Ramos (cell line): ENCODE data around the gene TRIP6.

ENCODE experiments used
- in situ Hi-C: fragments of 300-500 bp; cut with MboI; formaldehyde crosslinking; loops from one replicate; pipeline ENCODE4 v1.14.3; 2022; ENCODE audit warnings: low sequenced_read_pairs; ENCODE audit not compliant: unreplicated experiment

Gene TRIP6

DNA sequence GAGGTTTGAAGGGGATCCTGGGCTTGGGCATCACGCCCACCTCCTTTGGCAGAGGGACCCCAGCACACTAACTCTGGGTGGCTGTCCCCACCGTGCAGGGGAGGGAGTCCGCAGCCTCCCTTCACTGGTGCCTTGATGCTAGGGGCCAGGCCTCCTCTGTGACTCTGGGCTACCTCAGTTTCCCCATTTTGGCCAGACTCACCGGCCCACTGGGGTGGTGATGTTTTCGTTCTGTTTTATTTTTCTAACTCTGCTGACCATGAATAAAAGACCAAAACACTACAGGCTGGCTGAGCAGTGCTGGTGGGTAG, 503 bp upstream of the TRIP6 start:
- in situ Hi-C loops = loop anchor here (25.0 kb wide), 1 partner anchor 1596 kb away; the partner anchor contains the start of genes ALKBH4 and LRWD1

DNA sequence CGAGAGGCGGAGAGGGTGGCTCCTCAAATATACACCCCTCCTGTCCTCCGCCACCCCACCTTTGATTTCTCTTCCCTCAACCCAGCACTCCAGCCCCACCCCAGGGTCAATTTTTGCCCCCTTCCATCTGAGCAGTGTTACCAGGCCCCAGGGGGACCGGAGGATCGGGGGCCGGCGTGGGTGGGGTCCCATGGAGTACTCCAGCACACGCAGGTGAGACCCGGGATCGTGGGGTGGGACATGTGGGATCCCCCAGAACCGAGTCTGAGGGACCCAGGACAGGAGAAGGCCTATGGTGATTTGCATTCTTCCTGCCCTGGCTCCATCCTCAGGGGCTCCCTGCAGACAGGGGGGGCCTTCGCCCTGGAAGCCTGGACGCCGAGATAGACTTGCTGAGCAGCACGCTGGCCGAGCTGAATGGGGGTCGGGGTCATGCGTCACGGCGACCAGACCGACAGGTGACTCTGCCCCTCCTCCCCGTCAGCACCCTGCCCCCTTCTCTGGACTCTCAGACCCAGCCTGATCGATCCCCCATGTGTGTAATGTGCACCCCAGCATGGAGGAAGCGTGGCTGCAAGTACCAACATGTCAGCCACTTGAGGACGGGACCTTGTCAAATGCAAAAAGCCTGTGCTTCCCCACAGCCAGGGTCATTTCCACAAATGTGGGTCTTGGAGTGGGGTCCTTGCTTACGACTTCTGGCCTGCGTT, 744 bp downstream of the TRIP6 start:
- in situ Hi-C loops = loop anchor here (25.0 kb wide), 1 partner anchor 1594 kb away; the partner anchor contains the start of genes ALKBH4 and LRWD1

DNA sequence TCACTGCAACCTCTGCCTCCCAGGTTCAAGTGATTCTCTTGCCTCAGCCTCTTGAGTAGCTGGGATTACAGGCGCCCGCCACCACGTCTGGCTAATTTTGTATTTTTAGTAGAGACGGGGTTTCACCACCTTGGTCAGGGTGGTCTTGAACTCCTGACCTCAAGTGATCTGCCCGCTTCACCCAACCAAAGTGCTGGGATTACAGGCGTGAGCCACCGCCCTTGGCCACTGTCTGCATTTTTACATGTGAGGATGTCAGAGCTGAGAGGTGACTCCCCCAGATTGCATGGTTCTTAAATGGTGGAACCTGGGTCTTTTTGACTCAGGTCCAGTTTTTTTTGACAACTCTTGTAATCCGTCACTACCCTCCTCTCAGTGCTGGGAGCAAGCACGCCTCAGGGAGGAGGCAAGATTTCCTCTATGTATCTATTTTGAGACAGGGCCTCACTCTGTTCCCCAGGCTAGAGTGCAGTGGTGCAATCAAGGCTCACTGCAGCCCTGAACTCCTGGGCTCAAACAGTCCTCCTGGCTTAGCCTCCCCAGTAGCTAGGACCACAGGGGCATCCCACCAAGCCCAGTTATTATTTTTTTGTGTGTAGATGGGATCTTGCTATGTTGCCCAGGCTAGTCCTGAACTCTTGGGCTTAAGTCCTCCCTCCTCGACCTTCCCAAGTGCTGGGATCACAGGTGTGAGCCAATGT, 6.6 kb downstream of the TRIP6 start:
- in situ Hi-C loops = loop anchor here (25.0 kb wide), 1 partner anchor 1589 kb away; the partner anchor contains the start of genes ALKBH4 and LRWD1

DNA sequence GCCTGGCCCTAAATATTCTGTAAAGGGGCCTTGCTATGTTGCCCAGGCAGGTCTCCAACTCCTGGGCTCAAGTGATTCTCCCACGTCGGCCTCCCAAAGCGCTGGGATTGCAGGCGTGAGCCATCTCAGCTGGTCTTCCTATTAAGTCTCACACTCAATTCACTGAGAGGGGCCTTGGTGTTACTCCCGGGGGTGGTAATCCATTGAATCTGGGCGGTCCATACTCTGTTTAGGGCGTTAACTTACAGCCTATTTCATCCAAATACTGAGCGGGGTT, 7.1 kb downstream of the TRIP6 start:
- in situ Hi-C loops = loop anchor here (25.0 kb wide), 1 partner anchor 1588 kb away; the partner anchor contains the start of genes ALKBH4 and LRWD1

DNA sequence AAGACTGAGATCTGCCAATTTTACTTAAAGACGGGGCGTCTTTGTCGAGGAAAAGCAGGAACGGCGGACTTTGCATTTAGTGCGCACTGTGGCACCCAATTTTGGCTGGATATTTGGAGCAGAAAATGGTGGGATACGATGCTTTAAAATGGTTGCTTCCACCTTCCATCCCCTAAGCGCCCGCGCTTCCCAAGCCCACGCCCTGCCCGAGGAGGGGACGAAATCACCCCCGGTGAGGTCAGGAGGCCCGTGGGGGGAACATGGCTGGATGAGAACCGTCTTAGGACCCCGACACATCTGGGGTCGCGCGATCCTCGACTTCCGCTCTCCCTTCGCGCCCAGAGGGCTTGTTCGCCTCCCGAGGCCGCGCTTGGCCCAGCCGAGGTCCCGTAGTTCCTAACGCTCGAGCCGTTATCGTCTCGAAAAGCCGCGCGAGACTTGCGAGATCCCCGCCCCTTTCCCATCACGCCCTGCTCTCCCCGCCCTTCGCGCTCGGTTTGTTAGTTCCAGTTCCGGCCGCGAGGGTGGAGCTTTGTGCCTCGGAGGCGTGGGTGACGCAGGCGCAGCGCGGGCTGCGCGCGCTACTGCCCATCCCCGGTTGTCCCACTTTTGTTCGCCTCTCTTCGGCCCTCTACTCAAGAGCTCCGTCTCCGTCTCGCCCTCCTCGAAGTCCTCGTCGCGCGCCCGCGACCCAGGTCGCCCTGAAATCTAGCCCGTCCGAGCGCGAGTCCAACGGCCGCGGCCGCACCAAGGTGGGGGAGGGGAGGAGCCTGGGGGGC, 7.6 kb downstream of the TRIP6 start, which contains the start of gene SRRT:
Gene SRRT, plus strand, starts transcription at position 527 of the 779 bp plus-strand sequence. CDS start 488 bp downstream, outside the sequence.
- in situ Hi-C loops = loop anchor here (25.0 kb wide), 1 partner anchor 1588 kb away; the partner anchor contains the start of genes ALKBH4 and LRWD1

DNA sequence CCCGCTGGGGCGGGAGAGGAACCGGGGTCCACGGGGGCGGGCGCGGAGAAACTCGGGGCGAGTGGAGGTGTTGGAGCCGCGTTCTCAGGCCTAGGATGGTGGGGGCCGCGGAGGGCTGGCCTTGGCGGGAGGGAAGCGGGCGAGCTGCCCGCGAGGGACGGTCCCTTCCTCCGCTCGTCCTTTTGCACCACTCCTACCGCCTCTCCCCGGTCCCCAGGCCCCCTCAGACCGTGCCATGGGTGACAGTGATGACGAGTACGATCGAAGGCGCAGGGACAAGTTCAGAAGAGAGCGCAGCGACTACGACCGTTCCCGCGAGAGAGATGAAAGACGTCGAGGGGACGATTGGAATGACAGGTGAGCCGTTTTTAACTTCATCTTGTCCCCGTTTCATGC, 8.2 kb downstream of the TRIP6 start:
- in situ Hi-C loops = no loop called here

DNA sequence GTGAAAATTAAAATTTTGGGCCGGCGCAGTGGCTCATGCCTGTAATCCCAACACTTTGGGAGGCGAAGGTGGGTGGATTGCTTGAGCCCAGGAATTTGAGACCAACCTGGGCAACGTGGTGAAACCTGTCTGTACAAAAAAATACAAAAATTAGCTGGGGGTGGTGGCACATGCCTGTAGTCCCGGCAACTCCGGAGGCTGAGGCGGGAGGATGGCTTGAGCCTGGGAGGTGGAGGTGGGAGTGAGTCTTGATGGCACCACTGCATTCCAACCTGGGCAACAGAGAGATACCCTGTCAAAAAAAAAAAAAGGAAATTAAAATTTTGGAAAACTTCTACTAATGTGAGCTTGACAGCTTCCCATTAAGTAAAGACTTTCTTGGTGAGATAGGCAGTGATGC, 10.8 kb downstream of the TRIP6 start:
- in situ Hi-C loops = no loop called here

DNA sequence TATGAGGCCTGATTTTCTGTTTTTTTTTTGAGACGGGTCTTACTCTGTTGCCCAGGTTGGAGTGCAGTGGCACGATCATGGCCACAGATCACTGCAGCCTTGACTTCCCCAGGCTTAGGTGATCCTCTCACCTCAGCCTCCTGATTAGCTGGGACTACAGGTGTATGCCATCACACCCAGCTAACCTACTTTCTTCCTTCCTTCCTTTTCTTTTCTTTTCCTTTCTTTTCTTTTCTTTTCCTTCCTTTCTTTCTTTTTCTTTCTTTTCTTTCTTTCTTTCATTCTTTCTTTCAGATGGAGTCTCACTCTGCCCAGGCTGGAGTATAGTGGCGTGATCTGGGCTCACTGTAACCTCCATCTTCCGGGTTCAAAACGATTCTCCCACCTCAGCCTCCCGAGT, 11.5 kb downstream of the TRIP6 start:
- in situ Hi-C loops = no loop called here

DNA sequence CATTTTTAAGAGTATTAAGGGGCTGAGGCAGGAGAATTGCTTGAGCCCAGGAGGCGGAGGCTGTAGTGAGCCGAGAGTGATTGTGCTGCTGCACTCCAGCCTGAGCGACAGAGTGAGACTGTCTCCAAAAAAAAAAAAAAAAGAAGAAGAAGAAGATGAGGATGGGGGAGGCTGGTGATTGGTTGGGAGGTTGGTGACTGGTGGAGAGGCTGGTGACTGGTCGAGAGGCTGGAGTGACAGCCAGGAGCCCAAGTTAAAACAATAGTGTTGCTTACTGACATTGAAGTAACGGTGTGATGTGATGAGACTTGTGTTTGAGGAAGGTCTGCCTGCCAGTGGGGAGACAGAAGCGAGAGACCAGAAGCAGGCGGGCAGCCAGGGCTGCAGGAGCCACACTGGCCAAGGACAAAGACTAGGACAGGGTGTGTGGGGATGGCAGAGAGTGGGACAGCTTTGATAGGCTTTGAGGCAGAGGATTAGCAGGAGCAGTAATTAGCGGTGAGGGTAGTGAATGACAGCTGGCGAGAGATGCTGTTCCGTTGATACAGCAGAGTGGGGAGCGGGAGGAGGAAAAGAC, 12.6 kb downstream of the TRIP6 start:
- in situ Hi-C loops = no loop called here

DNA sequence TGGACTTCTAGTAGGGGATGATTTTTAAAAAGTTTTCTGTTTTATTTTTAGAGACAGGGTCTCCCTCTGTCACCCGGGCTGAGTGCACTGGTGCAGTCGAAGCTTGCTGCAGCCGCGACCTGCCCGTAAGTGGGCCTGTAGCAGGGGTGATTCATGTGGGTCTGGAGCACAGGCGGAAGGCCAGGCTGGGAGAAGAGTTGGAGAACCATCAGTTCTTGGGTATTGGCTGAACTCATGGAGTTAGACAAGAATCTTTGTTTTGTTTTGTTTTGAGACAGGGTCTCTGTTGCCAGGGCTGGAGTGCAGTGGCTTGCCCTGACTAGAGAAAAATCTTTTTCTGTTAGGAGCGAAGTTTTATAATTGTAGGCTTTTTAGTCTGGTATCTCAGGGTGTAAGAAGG, 13.5 kb downstream of the TRIP6 start:
- in situ Hi-C loops = no loop called here

DNA sequence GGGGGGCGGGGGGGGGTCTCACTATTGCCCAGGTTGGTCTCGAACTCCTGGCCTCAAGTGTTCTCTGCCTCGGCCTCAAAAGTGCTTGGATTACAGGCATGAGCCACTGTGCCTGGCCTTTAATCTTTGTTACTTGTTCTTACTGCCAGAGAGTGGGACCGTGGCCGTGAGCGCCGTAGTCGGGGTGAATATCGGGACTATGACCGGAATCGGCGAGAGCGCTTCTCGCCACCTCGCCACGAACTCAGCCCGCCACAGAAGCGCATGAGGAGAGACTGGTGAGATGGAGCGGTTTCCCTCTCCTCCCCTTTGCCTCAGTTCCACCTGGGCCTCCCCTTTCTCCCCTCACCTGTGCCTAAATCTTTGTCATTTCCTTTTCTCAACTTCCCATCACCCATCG, 13.9 kb downstream of the TRIP6 start:
- in situ Hi-C loops = no loop called here

DNA sequence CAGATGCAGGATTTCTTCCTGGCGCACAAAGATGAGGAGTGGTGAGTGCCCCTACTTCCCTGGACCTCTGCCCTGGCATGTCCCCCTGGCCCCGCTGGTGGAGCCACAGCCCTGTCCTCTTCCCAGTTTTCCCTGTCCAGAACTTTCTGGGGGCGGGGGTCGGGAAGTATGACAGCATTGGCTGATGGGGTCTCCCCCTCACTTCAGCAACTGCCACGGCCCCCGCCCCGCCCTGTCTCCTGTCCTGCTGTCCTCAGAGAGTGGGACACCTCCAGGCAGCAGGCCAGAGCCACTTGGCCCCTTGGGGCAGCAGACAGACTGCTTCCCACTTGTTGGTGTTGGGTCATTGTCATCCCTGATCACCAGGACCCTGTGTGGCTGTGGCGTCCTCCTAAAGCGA, 15.0 kb downstream of the TRIP6 start:
- in situ Hi-C loops = no loop called here

DNA sequence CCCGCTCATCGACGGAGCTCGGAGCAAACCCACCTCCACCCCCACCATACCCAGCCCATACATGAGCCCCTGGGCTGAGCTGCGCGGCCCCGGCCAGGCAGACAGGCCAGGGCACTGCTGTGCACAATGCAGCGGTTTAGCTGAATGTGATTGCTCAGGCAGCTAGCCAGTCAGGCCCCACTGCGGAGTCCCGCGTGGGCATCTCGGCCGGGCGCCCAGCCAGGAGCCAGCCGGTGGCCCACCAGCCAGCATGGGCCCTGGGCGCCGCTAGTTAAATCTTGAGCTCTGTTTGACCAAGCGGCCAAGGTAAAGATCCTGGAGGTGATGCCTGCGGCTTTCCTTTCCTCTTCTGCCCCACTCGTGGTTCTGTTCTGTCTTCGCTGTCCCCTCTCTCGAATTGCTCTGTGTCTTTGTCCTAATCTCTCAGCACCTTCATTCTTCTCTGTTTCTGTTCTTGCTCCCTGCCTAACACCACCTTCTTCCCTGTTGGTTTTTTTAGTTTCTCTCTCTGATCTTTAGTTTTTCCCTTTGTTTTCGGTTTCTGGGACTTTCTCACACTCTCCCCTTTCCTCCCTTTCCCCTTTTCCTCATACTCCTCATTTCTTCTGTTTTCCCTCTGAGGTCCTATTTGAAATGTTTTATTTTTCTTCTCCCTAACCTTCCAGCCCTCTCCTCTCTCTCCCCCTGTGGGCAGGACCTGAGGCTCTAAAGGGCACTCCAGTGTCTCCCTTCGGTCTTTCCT, 15.8 kb downstream of the TRIP6 start:
- in situ Hi-C loops = no loop called here

DNA sequence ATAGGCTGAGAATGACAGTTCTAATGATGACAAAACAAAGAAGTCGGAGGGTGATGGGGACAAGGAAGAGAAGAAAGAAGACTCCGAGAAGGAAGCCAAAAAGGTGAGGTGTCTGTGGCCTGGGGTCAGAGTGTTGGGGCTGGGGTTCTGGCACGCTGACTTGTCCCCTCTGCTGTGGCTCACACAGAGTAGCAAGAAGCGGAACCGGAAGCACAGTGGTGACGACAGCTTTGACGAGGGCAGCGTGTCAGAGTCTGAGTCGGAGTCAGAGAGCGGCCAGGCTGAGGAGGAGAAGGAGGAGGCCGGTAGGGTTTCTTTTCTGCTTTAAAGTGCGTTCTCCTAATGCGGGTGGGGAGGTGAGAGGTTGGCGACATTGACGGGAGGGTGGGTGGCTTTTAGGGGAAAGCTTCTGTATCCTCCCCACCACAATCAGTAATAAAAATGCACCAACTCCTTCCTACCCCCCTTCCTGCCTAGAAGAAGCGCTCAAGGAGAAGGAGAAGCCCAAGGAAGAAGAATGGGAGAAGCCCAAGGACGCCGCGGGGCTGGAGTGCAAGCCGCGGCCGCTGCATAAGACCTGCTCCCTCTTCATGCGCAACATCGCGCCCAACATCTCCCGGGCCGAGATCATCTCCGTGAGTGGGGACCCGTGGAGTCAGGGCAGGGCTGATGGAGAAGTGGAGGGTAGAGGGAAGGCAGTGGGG, 17.7 kb downstream of the TRIP6 start:
- in situ Hi-C loops = no loop called here

DNA sequence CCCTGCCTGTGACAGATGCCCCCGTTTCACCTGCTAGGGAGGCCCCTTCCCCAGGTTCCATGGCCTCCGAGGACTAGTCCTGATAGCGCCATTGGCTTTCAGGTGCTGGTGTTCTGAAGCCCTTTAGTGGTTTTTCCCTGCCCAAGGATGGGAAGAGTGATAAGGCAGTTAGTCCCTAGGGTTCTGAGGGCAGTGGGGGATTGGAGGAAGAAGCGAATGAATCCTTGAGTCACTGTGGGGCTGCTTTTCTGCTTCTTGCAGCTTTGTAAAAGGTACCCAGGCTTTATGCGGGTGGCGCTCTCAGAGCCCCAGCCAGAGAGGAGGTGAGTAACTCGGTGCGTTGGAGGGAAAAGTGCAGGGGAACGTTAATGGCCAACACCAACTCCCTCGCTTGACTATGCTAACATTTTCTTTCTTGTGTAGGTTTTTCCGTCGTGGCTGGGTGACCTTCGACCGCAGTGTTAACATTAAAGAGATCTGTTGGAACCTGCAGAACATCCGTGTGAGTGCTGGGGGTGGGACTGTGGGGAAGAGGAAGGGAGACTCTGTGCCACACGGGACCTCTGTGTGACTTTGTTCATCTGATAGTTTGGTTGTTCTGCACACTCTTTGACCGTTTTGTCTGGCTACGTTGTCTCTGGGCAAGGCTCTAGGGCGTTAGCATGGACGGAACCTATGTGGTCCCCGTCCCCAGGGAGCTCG, 18.4 kb downstream of the TRIP6 start:
- in situ Hi-C loops = no loop called here

DNA sequence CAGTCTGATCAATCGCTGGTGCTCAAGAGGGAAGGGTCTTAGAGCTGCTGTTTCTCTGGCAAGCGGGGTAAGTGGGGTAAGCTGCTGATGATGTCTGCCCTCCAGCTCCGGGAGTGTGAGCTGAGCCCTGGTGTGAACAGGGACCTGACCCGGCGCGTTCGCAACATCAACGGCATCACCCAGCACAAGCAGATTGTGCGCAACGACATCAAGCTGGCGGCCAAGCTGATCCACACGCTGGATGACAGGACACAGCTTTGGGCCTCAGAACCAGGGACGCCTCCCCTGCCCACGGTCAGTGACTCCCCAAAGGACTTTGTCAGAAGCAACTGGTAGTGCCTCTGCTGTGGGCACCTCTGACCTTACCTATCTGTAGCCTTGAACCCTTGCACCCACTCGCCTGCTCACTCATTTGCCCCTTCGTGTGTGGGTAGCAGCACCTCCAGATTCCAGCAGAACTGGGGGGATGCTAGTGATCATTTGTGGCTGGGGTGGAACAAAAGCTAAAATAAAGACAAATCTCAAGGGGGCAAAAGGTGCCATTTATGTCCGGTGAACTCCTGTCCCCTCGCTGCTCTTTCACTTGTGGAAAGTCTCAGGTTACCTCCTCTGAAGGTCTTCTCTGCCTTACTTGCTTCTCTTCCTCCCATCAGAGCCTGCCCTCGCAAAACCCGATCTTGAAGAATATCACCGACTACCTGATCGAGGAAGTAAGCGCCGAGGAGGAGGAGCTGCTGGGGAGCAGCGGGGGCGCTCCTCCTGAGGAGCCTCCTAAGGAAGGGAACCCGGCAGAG, 19.2 kb downstream of the TRIP6 start:
- in situ Hi-C loops = no loop called here

DNA sequence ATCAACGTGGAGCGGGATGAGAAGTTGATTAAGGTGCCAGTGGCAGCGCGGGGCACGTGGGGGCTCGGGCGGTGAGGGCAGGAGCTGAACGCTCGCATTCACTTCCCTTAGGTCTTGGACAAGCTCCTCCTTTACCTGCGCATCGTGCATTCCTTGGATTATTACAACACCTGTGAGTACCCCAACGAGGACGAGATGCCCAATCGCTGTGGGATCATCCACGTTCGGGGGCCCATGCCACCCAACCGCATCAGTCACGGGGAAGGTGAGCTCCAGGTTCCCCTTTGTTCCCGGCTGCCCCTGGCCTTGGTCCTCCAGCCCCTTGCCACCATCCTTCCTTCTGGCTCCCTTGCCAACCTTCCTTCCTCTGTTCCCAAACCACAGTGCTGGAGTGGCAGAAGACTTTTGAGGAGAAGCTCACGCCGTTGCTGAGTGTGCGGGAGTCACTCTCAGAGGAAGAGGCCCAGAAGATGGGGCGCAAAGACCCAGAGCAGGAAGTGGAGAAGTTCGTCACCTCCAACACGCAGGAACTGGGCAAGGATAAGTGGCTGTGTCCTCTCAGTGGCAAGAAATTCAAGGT, 19.8 kb downstream of the TRIP6 start:
- in situ Hi-C loops = no loop called here
